ENCODE results near the gene TGFBR3L.

GRCh38 chr19:7924651-7925170, 10.1 kb downstream of the TGFBR3L start:
- TF ChIP-seq POLR2A (IDR thresholded peaks at IDR 0.05; ENCODE audit: low read depth) = no peak
- TF ChIP-seq POLR2AphosphoS5 (IDR thresholded peaks at IDR 0.05) = no peak
- TF ChIP-seq CTCF (IDR thresholded peaks at IDR 0.05) = no peak

Data from esophagus muscularis mucosa (tissue), 3 donors.